Measurements from ENCODE around the gene AP2A2. TPM values are rescaled to one million over a fixed set of nuclear protein-coding genes. Genes with fewer than 3 reads are reported as not detected.

The AP2A2 gene
- total RNA-seq, 1 experiment from 2014 or later: 38.5 TPM

DNA sequence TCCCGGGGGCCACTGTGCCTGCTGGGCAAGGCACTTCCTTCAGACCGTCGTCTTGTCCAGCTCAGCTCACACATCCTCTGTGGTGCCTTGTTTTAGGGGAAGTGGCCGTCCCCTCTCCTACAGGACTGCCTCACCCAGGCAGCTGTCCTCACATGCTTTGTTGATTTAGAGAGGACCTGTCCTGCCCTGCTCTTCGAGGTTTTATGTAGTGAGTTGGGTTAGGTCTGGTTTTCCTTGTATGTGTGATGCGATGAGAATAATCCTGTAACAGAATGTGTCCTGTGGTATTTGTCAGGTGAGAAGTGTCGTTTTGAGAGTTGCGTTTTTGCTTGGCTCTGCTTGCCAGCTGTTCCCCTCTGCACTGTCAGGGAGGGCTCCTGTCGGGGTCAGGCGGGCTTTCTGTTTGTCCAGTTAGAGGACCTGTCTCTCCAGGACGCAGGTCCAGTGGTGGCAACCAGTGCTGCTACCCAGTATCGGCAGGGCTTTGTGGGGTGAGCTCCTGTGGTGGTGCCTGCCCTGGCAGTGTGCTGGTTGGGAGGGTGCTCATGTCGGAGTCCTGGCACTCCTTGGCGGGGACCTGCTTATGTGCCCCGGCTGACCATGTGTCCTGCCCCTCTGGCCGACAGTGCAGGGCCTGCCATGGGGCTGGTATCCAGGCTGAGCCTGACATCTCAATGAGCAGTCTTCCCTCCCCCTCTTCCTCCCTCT, 69.5 kb downstream of the AP2A2 start:
- DNase-seq (ENCODE audit: low spot score): peak; percentile 7

DNA sequence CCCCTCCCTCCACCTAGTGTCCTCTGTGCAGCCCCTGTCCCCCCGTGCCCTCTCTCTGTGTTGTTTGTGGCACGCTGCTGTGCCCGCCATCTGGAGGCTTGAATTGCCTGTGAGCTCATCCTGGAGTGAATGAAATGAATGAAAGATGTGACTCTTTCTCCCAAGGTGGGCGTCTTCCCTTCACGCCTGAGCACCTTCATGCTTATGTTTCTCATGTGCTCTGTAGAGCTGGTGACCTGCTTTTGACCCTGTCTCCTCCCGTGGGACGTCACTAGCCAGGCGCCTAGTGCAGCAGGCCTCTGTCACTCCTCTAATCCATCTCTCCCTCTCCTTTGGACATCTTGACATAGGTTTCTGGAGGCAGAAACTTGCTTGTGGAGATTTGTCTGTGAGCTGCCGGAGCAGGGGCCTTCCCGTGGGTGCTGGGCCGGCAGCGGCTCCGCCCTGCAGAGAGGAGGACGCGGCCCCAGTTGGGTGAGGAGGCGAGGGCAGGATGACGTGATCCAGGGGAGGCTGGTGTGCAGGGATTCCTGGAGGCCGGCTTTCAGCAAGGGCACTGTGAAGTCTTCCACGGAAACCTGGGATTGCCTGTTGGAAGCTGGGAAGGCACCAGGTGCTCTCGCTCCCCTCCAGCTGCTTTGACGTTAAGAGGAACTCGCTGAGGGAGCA, 70.2 kb downstream of the AP2A2 start:
- DNase-seq (ENCODE audit: low spot score): peak; percentile 29

DNA sequence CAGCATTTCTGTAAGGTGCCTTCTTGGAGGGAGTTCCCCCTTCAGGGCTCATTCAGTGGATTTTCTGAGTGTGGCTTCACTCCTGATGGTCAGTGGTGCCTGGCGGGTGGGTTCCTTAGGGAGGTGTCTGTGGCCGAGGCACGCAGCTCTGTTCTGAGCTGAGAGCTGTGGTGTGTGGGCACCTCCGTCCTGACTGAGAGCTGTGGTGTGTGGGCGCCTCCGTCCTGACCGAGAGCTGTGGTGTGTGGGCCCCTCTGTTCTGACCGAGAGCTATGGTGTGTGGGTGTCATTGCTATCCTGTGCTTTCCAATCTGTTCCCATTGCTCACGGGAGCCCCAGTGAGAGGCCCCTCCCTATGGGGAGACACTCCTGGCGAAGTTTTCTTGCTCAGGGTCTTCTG, 71.0 kb downstream of the AP2A2 start:
- DNase-seq (ENCODE audit: low spot score): no peak

DNA sequence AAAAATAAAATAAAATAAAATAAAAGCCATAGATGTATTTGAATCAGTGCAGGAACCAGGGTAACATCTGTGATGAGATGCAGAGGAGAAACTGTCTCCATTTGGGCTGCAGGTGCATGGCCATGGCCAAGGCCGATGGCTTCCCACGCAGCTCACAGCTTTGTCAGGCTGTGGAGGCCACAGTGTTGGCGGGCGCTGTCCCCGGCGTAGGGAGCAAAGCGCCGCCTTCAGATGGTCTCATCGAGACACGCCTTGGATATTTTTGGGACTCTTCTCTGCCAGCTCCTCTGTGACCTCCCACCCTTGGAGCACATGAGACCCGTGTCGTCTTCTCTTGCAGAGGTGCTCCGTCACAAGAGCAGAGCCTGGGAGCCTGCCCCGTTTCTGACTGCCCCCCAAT, 72.2 kb downstream of the AP2A2 start:
- DNase-seq (ENCODE audit: low spot score): no peak

DNA sequence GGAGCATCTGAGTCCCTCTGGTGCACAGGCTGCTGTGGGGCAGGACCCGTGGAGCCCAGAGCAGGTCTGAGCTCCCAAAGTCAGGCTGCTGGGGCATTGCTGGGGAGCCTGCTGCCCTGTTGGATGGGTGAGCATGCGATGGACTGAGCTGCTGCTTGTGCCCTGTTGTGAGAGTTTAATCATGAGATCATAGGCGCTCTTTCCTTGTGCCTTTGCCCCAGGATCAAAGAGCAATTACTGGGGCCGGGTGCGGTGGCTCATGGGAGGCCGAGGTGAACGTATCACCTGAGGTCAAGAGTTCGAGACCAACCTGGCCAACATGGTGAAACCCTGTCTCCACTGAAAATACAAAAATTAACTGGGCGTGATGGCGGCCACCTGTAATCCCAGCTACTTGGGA, 73.3 kb downstream of the AP2A2 start:
- DNase-seq (ENCODE audit: low spot score): no peak

DNA sequence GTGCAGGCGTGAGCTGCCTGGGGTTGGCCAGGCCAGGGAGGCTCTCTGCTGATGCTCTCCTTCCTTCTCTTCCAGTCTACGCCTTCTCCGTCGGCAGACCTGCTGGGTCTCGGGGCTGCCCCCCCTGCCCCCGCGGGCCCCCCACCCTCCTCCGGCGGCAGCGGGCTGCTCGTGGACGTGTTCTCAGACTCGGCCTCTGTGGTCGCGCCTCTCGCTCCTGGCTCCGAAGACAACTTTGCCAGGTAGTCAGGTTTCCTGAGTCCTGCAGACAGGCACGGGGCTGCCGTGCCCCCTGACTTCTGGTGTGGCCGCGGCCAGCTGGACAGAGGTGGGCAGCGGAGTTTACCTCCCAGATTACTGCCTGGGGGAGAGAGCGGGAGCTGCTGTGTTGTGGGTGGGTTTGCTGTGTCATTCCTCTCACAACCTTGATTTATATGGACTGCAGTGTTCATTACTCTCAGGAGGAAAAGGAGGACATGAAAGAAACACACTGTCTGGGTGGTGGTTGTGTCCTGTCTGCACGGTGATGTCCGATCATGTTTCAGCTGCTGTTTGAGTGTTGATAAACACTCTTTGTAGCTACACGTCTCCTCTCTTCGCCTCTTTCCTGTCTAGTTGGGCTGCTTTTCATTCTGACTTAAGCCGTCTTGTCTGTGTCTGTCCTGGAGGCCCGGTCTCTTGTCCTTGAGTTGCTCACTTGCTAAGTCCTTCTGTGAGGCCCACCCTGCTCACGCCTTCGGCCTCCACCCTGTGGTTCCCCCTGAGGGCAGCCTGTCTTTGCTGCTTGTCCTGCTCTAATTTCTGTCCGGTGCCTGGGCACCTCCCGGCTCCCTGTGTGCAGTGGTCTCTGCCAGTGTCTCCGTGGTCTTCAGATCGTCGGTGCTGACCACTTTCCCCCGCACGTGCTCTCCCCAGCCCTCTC, 74.9 kb downstream of the AP2A2 start:
- no peak for DNase-seq (ENCODE audit: low spot score)

DNA sequence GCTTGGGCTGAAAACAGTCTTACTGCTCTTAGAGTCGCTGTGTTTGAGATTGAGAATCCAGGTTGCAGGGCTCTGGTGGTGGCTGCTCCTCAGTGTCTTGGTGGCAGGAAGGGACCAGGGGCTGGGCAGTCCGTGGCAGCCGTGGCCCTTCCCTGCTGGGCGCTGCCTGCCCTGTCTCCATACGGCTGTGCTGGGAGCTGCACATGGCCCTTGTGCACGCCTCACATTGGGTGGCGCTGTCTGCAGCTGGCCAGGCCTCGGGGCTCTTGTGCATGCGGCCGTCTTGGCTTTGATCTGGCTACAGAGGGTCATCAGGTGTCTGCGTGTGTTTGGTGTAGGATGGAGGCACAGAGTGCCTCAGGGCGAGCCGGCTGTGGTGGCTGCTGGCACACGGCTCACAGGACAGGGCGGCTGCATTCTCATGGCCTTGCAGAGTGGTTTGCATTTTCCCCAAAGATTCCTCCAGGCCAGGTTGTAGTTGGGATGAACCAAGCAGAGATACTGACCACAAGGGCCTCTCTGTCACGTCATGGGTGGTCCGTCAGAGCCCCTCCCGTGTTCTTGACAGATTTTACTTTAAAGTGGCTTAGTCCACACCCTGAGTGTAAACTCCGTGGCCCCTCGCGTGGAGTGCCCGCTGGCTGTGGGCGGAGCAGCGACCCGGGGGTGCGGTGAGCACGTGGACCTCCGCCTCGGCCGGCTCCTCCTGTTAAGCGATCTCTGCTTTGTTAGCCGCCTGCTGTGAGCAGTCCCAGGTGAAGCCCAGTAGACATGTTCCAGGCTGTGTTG, 76.1 kb downstream of the AP2A2 start:
- DNase-seq (ENCODE audit: low spot score): no peak

DNA sequence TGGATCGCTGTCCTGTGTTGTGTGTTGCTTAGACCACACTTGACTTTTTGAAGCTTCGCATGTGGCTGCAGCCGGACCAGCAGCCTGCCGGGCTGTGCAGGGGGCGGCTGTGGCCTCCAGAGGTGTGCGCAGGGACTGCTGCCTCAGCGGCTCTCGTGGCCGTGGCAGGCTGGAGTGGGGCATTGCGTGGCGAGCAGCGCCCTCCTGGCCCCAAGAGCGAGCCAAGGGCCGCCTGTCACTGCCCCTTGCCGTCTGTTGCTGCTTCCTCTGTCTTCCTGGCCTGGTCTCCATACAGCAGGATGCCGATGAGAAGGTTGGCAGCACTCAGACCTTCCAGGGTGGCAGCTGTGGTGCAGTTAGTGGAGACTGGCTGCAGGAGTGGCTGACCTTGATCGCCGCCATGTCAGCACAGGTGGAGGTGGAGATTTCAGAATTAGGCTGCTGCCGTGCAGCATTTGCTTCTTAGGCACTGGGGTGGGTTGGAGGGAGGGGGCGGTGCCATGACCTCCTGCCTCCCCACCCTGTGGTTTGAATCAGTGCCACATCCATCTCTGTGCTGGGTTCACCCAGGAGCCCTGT, 76.8 kb downstream of the AP2A2 start:
- no peak for DNase-seq (ENCODE audit: low spot score)

DNA sequence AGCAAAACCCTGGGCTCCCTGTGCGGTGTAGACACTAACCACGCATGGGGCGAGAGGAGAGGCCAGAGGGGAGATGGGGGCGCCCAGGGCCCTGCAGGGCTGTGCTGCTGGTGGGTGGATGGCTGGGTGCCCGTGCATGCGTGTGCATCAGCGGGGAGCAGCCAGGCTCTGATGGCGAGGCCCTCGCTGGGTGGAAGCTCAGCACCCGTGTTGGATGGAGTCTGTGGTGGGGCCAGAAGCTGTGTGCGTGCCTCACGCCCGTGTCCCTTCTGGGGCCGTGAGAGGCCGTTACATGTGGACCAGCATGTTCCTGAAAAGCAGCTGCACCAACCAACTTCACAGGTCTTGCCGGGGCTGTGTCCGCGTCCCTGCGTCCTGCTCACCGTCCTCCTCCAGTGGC, 77.5 kb downstream of the AP2A2 start:
- no peak for DNase-seq (ENCODE audit: low spot score)

DNA sequence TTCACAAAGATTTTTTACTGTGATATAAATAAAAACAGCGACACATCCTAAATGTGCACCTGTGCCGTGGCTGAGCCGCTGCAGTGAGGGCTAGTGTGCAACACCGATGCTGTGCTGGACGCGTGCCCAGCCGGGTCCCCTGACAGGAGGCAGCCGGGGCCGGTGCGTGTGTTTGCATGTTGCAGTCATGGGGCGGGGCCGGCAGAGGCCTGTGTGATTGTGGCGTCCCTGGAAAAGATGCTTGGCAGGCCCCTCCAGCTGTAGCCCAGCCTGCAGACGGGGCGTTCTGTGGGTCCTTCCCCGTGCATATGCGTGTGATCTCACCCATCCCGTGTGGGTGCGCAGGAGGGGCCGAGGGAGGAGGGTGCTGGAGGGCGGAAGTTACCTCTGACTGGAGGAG, 80.3 kb downstream of the AP2A2 start:
- DNase-seq (ENCODE audit: low spot score): no peak

DNA sequence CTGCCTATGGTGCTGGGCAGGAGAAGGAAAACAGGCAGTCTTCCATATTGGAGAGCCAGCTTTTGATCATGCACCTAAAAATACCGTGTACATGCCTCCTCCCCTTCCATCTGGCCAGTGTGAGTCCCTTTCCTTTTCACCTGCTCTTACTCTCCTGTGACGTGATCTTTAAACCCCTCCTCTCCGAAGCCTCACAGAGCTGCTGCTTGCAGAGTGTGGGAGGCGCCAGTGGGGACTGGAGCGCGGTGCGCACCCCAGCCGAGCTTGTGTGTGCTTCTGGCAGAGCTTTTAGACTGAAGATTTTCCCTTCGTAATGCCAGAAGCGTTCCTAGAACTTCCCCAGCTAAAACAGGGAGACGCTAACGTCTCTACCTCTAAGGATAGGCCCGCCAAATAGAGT, 81.1 kb downstream of the AP2A2 start:
- DNase-seq (ENCODE audit: low spot score): no peak

DNA sequence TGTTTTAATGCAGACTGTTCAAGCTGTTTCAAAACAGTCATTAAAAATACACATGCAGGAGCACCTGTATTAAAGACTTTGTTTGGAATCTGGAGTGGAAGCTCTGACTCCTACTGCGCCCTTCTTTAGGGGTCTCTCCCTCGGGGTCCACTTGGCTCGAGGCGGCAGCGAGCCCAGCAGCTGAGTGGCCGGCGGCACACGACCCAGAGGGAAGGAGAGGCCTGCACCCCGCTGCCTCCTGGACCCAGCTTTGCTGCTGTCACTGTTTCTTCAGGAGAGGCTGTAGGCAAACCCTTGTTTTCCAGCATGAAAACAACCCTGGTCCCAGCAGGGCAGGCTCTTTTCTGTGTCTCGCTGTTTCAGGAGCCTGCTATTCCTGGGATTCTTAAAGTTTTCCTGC, 81.6 kb downstream of the AP2A2 start:
- no peak for DNase-seq (ENCODE audit: low spot score)

DNA sequence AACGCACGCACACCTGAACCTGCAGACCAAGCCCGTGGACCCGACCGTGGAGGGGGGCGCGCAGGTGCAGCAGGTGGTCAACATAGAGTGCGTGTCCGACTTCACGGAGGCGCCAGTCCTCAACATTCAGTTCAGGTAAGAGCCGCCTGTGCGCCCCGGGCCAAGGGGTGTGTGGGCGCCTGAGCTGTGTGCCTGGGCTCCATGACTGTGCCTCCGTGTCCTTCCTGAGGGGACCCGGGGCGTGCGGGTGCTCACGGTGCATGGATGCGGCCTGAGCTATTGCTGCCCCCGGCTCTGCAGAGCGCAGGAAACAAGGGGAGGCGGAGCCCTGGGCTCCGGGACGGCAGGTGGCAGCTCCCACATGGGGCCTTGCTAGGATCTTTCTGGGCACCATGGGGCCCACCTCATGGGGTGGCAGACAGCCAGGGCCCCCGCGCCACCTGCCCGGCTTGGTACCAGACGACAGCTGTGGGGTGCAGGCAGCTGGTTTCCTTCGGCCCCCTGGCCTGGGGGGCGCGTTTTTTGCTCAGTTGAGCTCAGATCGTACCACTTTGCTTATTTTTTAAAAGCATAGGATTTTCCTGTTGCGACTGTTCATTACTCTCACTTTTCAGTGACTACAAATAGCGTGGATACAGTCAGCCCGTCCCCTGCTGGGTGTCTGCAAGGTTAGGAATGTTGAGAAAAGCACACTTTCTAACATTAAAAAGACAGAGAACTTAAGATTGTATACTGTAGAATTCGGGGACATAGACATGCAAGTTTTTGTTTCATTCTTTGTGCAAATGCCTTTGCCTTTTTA, 82.5 kb downstream of the AP2A2 start:
- no peak for DNase-seq (ENCODE audit: low spot score)

DNA sequence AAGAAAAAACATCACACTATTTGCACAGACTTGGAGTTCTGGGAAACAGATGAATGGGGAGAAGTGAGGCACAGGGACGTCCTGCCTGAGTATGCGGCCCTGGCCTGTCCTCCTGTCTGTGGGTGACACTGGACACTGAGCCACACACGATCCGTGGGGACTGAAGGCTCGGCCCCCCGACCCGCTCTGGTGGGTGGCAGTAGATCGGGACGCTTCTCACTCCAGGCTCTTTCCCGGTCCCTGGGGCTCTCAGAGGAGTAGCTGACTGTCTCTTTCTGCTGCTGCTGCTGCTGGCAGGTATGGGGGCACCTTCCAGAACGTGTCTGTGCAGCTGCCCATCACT, 83.1 kb downstream of the AP2A2 start:
- no peak for DNase-seq (ENCODE audit: low spot score)

DNA sequence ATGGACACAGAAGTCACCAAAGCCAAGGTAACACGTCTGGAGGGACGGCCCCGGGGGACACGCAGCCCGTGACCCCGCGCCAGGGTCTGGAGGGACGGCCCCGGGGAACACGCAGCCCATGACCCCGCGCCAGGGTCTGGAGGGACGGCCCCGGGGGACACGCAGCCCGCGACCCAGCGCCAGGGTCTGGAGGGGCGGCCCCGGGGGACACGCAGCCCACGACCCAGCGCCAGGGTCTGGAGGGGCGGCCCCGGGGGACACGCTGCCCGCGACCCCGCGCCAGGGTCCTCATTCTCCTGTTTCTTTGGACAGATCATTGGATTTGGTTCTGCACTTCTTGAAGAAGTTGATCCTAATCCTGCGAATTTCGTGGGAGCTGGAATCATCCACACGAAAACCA, 83.7 kb downstream of the AP2A2 start:
- no peak for DNase-seq (ENCODE audit: low spot score)

DNA sequence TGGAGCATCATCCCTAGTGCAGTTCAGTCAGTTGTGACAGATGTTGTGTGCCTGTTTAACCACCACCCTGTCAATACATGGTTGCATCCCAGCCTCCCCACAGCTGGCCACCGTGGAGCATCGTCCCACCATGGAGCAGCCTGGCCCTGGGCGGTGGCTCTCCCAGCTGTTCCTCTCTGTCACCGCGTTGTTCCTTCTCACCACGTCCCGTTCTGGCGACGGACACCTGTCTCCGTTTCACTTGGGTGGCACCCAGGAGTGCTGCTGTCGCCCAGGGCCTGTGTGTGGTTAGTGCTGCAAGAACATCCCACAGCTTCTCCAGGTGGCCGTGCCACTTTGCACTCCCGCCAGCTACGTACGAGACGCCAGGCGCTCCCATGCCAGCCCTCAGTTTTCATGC, 84.3 kb downstream of the AP2A2 start:
- DNase-seq (ENCODE audit: low spot score): no peak

DNA sequence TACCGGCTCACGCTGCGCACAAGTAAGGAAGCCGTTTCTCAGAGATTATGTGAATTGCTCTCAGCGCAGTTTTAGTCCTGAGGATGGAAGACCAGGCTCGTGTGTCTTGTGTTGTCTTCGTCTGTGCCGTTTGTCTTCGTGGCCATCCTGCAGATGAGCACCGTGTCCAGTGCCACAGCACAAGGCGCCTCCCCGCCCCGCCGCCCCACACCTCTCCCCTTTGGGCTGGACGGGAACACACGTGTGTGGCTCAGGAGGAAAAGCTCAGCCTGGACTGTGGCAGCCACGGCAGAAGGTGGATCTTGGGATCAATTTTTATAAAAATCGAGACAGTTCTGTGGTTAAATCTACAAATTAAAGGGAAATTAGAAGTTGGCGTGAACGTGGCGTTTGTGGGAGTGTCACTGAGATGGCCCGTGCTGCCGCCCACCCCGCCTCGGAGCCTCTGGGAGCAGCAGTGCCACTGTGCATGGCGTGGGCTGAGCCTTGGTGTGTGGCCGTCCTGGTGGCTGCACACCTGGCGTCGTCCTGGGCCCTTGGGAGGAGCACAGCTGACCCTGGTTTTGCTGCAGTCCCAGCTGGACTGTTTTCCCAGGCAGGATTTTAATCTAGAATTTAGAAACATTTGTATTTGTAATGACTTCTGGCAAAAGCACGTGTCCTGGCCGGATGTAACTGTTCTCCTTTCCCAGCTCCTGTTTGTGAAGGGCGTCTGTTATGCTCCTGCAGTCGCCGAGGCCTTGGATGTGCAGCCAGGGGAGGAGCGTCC, 85.1 kb downstream of the AP2A2 start:
- no peak for DNase-seq (ENCODE audit: low spot score)

DNA sequence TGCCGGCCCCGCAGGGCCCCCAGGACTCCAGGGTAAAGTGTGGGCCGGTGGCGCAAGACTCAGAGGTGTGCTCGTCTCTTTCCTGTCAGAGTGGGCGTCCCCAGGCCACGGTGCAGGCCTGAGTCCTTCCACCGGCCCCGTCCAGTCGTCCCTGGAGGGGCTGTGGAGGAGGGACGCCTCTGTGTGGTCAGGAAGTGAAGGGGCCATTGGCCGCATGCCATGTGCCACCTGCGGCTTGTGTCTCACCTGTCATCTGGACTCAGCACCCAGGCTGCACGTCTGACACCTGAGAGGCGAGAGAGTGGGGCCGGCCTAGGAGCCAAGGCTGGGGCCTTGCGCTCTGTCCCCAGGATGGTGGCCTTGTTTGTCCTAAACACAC, 85.6 kb downstream of the AP2A2 start:
- no peak for DNase-seq (ENCODE audit: low spot score)

DNA sequence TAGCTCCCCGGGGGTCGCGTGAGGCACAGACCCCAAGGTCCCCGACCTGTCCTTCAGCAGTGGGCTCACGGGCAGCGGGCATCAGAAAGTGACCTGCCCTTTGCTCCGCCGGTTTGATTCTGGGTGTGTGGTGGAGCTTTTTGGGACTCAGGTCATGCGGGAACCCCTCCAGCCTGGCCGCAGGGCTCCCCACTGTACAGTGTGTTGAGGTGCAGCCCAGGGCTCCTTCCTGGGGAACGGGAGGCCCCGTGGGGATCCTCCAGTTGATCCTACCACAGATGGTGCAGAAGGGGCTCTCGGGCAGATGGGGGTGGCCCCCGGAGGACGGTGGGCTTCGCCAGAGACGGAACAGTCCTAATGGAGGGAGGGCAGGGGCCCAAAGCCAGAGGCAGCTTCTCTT, 86.6 kb downstream of the AP2A2 start:
- no peak for DNase-seq (ENCODE audit: low spot score)
